ENCODE results near the gene DYTN.
A peak's percentile ranks its signal among the peaks of the same experiment; 100 is the strongest.

The DYTN gene

GRCh38 chr2:206700156-206700555, 18.0 kb downstream of the DYTN start:
- DNase-seq (ENCODE audit: low spot score) = no peak

GRCh38 chr2:206698811-206699210, 19.4 kb downstream of the DYTN start:
- DNase-seq (ENCODE audit: low spot score) = no peak

- no peak for DNase-seq (ENCODE audit: low spot score)
Observed at GRCh38 chr2:206696910-206697309, 21.3 kb downstream of the DYTN start.

- DNase-seq (ENCODE audit: low spot score) = peak; percentile 67
Observed at GRCh38 chr2:206693399-206694137, 24.6 kb downstream of the DYTN start.

- DNase-seq (ENCODE audit: low spot score) = no peak
Observed at GRCh38 chr2:206692971-206693370, 25.2 kb downstream of the DYTN start.

GRCh38 chr2:206688990-206689389, 29.2 kb downstream of the DYTN start:
- DNase-seq (ENCODE audit: low spot score) = no peak

- no peak for DNase-seq (ENCODE audit: low spot score)
Observed at GRCh38 chr2:206688453-206688852, 29.7 kb downstream of the DYTN start.

- no peak for DNase-seq (ENCODE audit: low spot score)
Observed at GRCh38 chr2:206683546-206683945, 34.6 kb downstream of the DYTN start.

GRCh38 chr2:206670531-206671319, 47.5 kb downstream of the DYTN start:
- DNase-seq (ENCODE audit: low spot score) = no peak

GRCh38 chr2:206665251-206665650, 52.9 kb downstream of the DYTN start:
- no peak for DNase-seq (ENCODE audit: low spot score)

- DNase-seq (ENCODE audit: low spot score) = no peak
Observed at GRCh38 chr2:206657087-206657486, 61.1 kb downstream of the DYTN start.

GRCh38 chr2:206647985-206648384, 70.2 kb downstream of the DYTN start:
- no peak for DNase-seq (ENCODE audit: low spot score)

GRCh38 chr2:206642075-206643025, 75.8 kb downstream of the DYTN start, which contains the start of gene FAM237A:
Gene FAM237A, plus strand, starts transcription at chr2:206642487. Its CDS starts 1,750 bp downstream, at chr2:206644237.
- DNase-seq (ENCODE audit: low spot score) = peak; percentile 80

GRCh38 chr2:206641226-206641625, 77.0 kb downstream of the DYTN start:
- no peak for DNase-seq (ENCODE audit: low spot score)

GRCh38 chr2:206639636-206640035, 78.6 kb downstream of the DYTN start:
- DNase-seq (ENCODE audit: low spot score) = no peak

GRCh38 chr2:206635015-206635414, 83.2 kb downstream of the DYTN start:
- no peak for DNase-seq (ENCODE audit: low spot score)

- DNase-seq (ENCODE audit: low spot score) = no peak
Observed at GRCh38 chr2:206631340-206631739, 86.9 kb downstream of the DYTN start.

GRCh38 chr2:206627632-206628031, 90.6 kb downstream of the DYTN start:
- DNase-seq (ENCODE audit: low spot score) = no peak

- no peak for DNase-seq (ENCODE audit: low spot score)
Observed at GRCh38 chr2:206626108-206626507, 92.1 kb downstream of the DYTN start.

- no peak for DNase-seq (ENCODE audit: low spot score)
Observed at GRCh38 chr2:206619011-206619410, 99.2 kb downstream of the DYTN start.

GRCh38 chr2:206616151-206616550, 102.0 kb downstream of the DYTN start:
- no peak for DNase-seq (ENCODE audit: low spot score)

GRCh38 chr2:206615417-206616089, 102.6 kb downstream of the DYTN start:
- DNase-seq (ENCODE audit: low spot score) = no peak
